ENCODE data around the gene SEC63.

DNA sequence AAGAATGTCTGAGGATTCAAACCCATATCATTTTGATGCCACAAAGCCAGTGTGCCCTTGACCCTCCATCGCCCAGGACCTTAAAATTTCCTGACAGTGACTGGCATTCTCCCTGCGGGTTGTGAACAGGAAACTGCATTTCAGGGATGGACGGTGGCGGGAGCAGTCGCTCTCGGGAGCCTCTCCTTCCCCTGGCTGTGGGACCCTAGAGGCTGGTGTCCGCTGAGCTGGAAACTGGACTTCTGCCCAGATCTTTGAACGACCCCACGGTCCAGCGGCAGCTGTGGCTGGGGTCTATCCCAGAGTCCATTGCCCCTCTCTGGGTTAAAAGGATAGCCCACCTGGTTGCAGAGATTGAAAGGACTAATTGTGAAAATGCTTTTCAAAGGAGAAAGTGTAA lies 1.4 kb upstream of the SEC63 start:
- TF ChIP-seq, protein P1, sequence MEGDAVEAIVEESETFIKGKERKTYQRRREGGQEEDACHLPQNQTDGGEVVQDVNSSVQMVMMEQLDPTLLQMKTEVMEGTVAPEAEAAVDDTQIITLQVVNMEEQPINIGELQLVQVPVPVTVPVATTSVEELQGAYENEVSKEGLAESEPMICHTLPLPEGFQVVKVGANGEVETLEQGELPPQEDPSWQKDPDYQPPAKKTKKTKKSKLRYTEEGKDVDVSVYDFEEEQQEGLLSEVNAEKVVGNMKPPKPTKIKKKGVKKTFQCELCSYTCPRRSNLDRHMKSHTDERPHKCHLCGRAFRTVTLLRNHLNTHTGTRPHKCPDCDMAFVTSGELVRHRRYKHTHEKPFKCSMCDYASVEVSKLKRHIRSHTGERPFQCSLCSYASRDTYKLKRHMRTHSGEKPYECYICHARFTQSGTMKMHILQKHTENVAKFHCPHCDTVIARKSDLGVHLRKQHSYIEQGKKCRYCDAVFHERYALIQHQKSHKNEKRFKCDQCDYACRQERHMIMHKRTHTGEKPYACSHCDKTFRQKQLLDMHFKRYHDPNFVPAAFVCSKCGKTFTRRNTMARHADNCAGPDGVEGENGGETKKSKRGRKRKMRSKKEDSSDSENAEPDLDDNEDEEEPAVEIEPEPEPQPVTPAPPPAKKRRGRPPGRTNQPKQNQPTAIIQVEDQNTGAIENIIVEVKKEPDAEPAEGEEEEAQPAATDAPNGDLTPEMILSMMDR (IDR thresholded peaks at IDR 0.05): no peak
- TF ChIP-seq, protein P2, sequence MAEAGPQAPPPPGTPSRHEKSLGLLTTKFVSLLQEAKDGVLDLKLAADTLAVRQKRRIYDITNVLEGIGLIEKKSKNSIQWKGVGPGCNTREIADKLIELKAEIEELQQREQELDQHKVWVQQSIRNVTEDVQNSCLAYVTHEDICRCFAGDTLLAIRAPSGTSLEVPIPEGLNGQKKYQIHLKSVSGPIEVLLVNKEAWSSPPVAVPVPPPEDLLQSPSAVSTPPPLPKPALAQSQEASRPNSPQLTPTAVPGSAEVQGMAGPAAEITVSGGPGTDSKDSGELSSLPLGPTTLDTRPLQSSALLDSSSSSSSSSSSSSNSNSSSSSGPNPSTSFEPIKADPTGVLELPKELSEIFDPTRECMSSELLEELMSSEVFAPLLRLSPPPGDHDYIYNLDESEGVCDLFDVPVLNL (CRISPR knock-in tag; IDR thresholded peaks at IDR 0.05; ENCODE audit: borderline replicate concordance, low read depth): no peak
- TF ChIP-seq TP53 (CRISPR knock-in tag; IDR thresholded peaks at IDR 0.05) (no peak), FOXP1 (CRISPR knock-in tag; IDR thresholded peaks at IDR 0.05; ENCODE audit: borderline replicate concordance) (no peak)
